HEK293 (cell line): ENCODE data around the gene ACP7.

ENCODE experiments used
- CTCF ChIA-PET: fragments of 350-600 bp; formaldehyde crosslinking; extraction: SDS; loops from one replicate; lab custom pipeline; 2021; ENCODE audit warnings: antibody characterized with exemption; lab: Yijun Ruan, JAX
- POLR2A ChIA-PET: fragments of 300-600 bp; formaldehyde crosslinking; extraction: SDS; loops from one replicate; lab custom pipeline; 2020; ENCODE audit warnings: antibody characterized with exemption, inconsistent platforms; lab: Yijun Ruan, JAX
- H3K27ac ChIP-seq: fragments of 200-500 bp; sonication (Bioruptor generic); 2 replicates; pipeline ENCODE4 v1.5.1; 2014; ENCODE audit warnings: low read depth, low read length, control low read depth, inconsistent platforms; ENCODE audit errors: extremely low read depth
- H3K36me3 ChIP-seq, 2 experiments: fragments of 200-500 bp in 1 of 2; sonication (Bioruptor generic) in 1 of 2; 1 replicate in 1 of 2; 2 replicates in 1 of 2; pipeline ENCODE4 v1.5.1; 2014 to 2017; ENCODE audit warnings: inconsistent platforms in 2 of 2, low read length in 2 of 2; ENCODE audit not compliant: control insufficient read depth in 2 of 2, insufficient read depth in 1 of 2
- H3K4me1 ChIP-seq: fragments of 200-500 bp; sonication (Bioruptor generic); 2 replicates; pipeline ENCODE4 v1.5.1; 2014; ENCODE audit warnings: mild to moderate bottlenecking, low read length, inconsistent platforms; ENCODE audit not compliant: control insufficient read depth, insufficient read depth
- H3K4me3 ChIP-seq: 2 replicates; pipeline ENCODE4 v1.5.1; 2011; ENCODE audit warnings: low read depth, mild to moderate bottlenecking, control low read depth, low read length, moderate library complexity
- H3K9me3 ChIP-seq: fragments of 200-500 bp; sonication (Bioruptor generic); 2 replicates; pipeline ENCODE4 v1.5.1; 2014; ENCODE audit warnings: low read depth, low read length, inconsistent platforms; ENCODE audit not compliant: control insufficient read depth, insufficient read depth
- EGR2 ChIP-seq: fragments of 450-650 bp; formaldehyde crosslinking; IDR thresholded peaks from 2 replicates; pipeline ENCODE4 v1.5.1; 2016; ENCODE audit warnings: low read depth, missing biosample characterization, missing genetic modification characterization
- FEZF1 ChIP-seq: fragments of 450-650 bp; formaldehyde crosslinking; IDR thresholded peaks from 2 replicates; pipeline ENCODE4 v1.5.1; 2016; ENCODE audit warnings: missing biosample characterization, missing genetic modification characterization
- IKZF3 ChIP-seq: fragments of 450-650 bp; IDR thresholded peaks from 2 replicates; pipeline ENCODE4 v1.5.0; 2018; ENCODE audit warnings: missing biosample characterization, mild to moderate bottlenecking, missing genetic modification characterization, moderate library complexity
- PATZ1 ChIP-seq: fragments of 450-650 bp; formaldehyde crosslinking; IDR thresholded peaks from 2 replicates; pipeline ENCODE4 v1.5.1; 2016; ENCODE audit warnings: missing biosample characterization, missing genetic modification characterization
- REST ChIP-seq: fragments of 450-650 bp; formaldehyde crosslinking; IDR thresholded peaks from 2 replicates; pipeline ENCODE4 v1.5.1; 2016; ENCODE audit warnings: missing biosample characterization, missing genetic modification characterization
- SCRT2 ChIP-seq: fragments of 450-650 bp; formaldehyde crosslinking; IDR thresholded peaks from 2 replicates; pipeline ENCODE4 v1.5.1; 2016; ENCODE audit warnings: missing biosample characterization, missing genetic modification characterization
- ZBTB10 ChIP-seq: fragments of 450-650 bp; formaldehyde crosslinking; IDR thresholded peaks from 2 replicates; pipeline ENCODE4 v1.5.1; 2016; ENCODE audit warnings: missing biosample characterization, missing genetic modification characterization
- ZBTB6 ChIP-seq: fragments of 450-650 bp; formaldehyde crosslinking; IDR thresholded peaks from 2 replicates; pipeline ENCODE4 v1.5.1; 2017; ENCODE audit warnings: missing biosample characterization, missing genetic modification characterization
- ZFHX2 ChIP-seq: fragments of 450-650 bp; formaldehyde crosslinking; conservative IDR thresholded peaks from 2 replicates; pipeline ENCODE4 v1.5.1; 2016; ENCODE audit warnings: missing biosample characterization, missing genetic modification characterization
- ZNF10 ChIP-seq: fragments of 450-650 bp; formaldehyde crosslinking; IDR thresholded peaks from 2 replicates; pipeline ENCODE4 v1.5.1; 2017; ENCODE audit warnings: missing biosample characterization, missing genetic modification characterization
- ZNF184 ChIP-seq: fragments of 450-650 bp; IDR thresholded peaks from 2 replicates; pipeline ENCODE4 v1.5.1; 2018; ENCODE audit warnings: missing biosample characterization, mild to moderate bottlenecking, missing genetic modification characterization
- ZNF473 ChIP-seq: fragments of 450-650 bp; formaldehyde crosslinking; IDR thresholded peaks from 2 replicates; pipeline ENCODE4 v1.5.1; 2017; ENCODE audit warnings: missing biosample characterization, missing genetic modification characterization
- ZNF561 ChIP-seq: fragments of 450-650 bp; IDR thresholded peaks from 2 replicates; pipeline ENCODE4 v1.5.1; 2018; ENCODE audit warnings: missing biosample characterization, missing genetic modification characterization, borderline replicate concordance
- ZNF596 ChIP-seq: fragments of 450-650 bp; IDR thresholded peaks from 2 replicates; pipeline ENCODE4 v1.5.0; 2018; ENCODE audit warnings: missing biosample characterization, mild to moderate bottlenecking, missing genetic modification characterization, moderate library complexity
- ZNF629 ChIP-seq: fragments of 450-650 bp; formaldehyde crosslinking; IDR thresholded peaks from 2 replicates; pipeline ENCODE4 v1.5.1; 2017; ENCODE audit warnings: missing biosample characterization, missing genetic modification characterization
- ZNF654 ChIP-seq: fragments of 450-650 bp; formaldehyde crosslinking; IDR thresholded peaks from 2 replicates; pipeline ENCODE4 v1.5.1; 2016; ENCODE audit warnings: low read depth, missing biosample characterization, missing genetic modification characterization

Gene ACP7

GRCh38 chr19:39083983-39084731 is at the start of gene ACP7:
TSS of gene ACP7 (plus strand) at chr19:39084368. CDS start at chr19:39085270, 902 bp downstream.
- CTCF ChIA-PET = interaction anchor here (0.6 to 2.6 kb wide), 7 partner anchors 9 to 122 kb away, joined by 3 to 20 read pairs (median 7); no protein-coding TSS in a partner anchor
- no peaks in the 10 kb centered on the region; a peak in 1 of 3 replicates for H3K36me3 ChIP-seq
- no peak within 1 kb of the TSS for H3K4me3 ChIP-seq
- peaks cover 5% of the 10 kb centered on the region; the same call in 1 of the 2 replicates for H3K4me1 ChIP-seq
- no peaks in the 10 kb centered on the region for H3K9me3 ChIP-seq
- no peak for TF ChIP-seq SCRT2
- TF ChIP-seq ZNF629 = no peak
- no peak for TF ChIP-seq ZNF596
- 0 out of 2 replicates have a peak, but pooled peaks have one; percentile 21 for TF ChIP-seq ZBTB10
- TF ChIP-seq IKZF3 (tag by site-specific recombination) = peak; percentile 10; the same call in 1 of the 2 replicates
- no peak for TF ChIP-seq REST (tag by site-specific recombination)
- TF ChIP-seq ZFHX2 (tag by site-specific recombination) = peak; percentile 89
- TF ChIP-seq FEZF1 (tag by site-specific recombination) = no peak
- no peak for TF ChIP-seq ZNF561 (tag by site-specific recombination)
- no peak for TF ChIP-seq ZNF10 (tag by site-specific recombination)
- TF ChIP-seq ZNF184 (tag by site-specific recombination) = no peak
- peak; percentile 75; the same call in 1 of the 2 replicates for TF ChIP-seq ZBTB6 (tag by site-specific recombination)
- no peak for TF ChIP-seq ZNF654 (tag by site-specific recombination)
- no peak for TF ChIP-seq PATZ1 (tag by site-specific recombination)
- peak; percentile 89 for TF ChIP-seq EGR2 (tag by site-specific recombination)
- no peak for TF ChIP-seq ZNF473 (tag by site-specific recombination)
- no peak within 1 kb of the TSS for H3K27ac ChIP-seq
- POLR2A ChIA-PET = interaction anchor here (0.7 to 1.5 kb wide), 2 partner anchors 11 to 53 kb away, joined by 4 to 5 read pairs; no protein-coding TSS in a partner anchor
